ENCODE data around the gene CDYL.

Gene CDYL

GRCh38 chr6:4809999-4810918 lies 34.1 kb downstream of the CDYL start:
- Histone ChIP-seq H3K4me3 (no peak overlapping the region), H3K27me3 (no peaks in the 10 kb centered on the region), H3K9me3 (no peaks in the 10 kb centered on the region), H3K27ac (no peak overlapping the region), H3K36me3 (no peaks in the 10 kb centered on the region), H3K4me1 (peaks cover 0 to 53% (median 14%) of the 10 kb centered on the region in 4 donors)
- TF ChIP-seq, protein P1, sequence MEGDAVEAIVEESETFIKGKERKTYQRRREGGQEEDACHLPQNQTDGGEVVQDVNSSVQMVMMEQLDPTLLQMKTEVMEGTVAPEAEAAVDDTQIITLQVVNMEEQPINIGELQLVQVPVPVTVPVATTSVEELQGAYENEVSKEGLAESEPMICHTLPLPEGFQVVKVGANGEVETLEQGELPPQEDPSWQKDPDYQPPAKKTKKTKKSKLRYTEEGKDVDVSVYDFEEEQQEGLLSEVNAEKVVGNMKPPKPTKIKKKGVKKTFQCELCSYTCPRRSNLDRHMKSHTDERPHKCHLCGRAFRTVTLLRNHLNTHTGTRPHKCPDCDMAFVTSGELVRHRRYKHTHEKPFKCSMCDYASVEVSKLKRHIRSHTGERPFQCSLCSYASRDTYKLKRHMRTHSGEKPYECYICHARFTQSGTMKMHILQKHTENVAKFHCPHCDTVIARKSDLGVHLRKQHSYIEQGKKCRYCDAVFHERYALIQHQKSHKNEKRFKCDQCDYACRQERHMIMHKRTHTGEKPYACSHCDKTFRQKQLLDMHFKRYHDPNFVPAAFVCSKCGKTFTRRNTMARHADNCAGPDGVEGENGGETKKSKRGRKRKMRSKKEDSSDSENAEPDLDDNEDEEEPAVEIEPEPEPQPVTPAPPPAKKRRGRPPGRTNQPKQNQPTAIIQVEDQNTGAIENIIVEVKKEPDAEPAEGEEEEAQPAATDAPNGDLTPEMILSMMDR (IDR thresholded peaks at IDR 0.05), result no peak
- intact Hi-C loops (cut with DNase I; ENCODE audit: low total_unique reads), result no loop called here
- DNase-seq, result no peak

GRCh38 chr6:4812068-4812467 lies 35.9 kb downstream of the CDYL start:
- intact Hi-C loops (cut with DNase I; ENCODE audit: low total_unique reads), result no loop called here
- DNase-seq, result no peak
- H3K4me3 ChIP-seq, result no peak overlapping the region
- no peak overlapping the region for H3K27ac ChIP-seq
- H3K9me3 ChIP-seq, result no peaks in the 10 kb centered on the region
- no peaks in the 10 kb centered on the region for H3K36me3 ChIP-seq
- no peaks in the 10 kb centered on the region for H3K27me3 ChIP-seq
- H3K4me1 ChIP-seq, result peaks cover 0 to 42% (median 8%) of the 10 kb centered on the region in 4 donors
- TF ChIP-seq, protein P1 (IDR thresholded peaks at IDR 0.05), result no peak

GRCh38 chr6:4813055-4813454 lies 36.9 kb downstream of the CDYL start:
- no peak for DNase-seq
- H3K4me3 ChIP-seq, result no peak overlapping the region
- H3K27ac ChIP-seq, result no peak overlapping the region
- H3K27me3 ChIP-seq, result no peaks in the 10 kb centered on the region
- H3K36me3 ChIP-seq, result no peaks in the 10 kb centered on the region
- peaks cover 0 to 42% (median 8%) of the 10 kb centered on the region in 4 donors for H3K4me1 ChIP-seq
- H3K9me3 ChIP-seq, result no peaks in the 10 kb centered on the region
- intact Hi-C loops (cut with DNase I; ENCODE audit: low total_unique reads), result no loop called here
- TF ChIP-seq, protein P1 (IDR thresholded peaks at IDR 0.05), result no peak

- peaks cover 0 to 42% (median 8%) of the 10 kb centered on the region in 4 donors for H3K4me1 ChIP-seq
- TF ChIP-seq, protein P1 (IDR thresholded peaks at IDR 0.05), result no peak
- DNase-seq, result no peak
- H3K27ac ChIP-seq, result no peak overlapping the region
- H3K36me3 ChIP-seq, result no peaks in the 10 kb centered on the region
- H3K9me3 ChIP-seq, result no peaks in the 10 kb centered on the region
- H3K27me3 ChIP-seq, result no peaks in the 10 kb centered on the region
- H3K4me3 ChIP-seq, result no peak overlapping the region
- intact Hi-C loops (cut with DNase I; ENCODE audit: low total_unique reads), result no loop called here
Measured at GRCh38 chr6:4814212-4814611, 38.0 kb downstream of the CDYL start.

DNA sequence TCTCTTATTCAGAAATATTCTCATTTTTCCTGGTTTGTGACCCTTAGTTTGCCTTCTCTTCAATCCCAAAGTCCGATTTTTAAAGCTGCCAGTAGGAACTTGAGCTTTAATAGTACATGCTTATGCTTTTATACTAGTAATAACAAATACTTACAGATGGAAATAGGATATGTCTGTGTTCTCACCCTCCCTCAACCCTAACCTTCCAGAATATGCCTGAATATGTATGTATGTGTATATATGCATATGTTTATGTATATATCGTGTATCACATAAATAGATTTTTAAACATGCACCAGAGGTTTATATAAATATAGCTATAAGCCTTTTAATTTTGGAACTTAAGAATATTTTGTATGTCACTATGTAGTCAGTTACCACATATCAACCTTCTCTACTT lies 38.8 kb downstream of the CDYL start:
- no peak for DNase-seq
- H3K4me3 ChIP-seq, result no peak overlapping the region
- H3K36me3 ChIP-seq, result no peaks in the 10 kb centered on the region
- peaks cover 0 to 42% (median 9%) of the 10 kb centered on the region in 4 donors for H3K4me1 ChIP-seq
- no peaks in the 10 kb centered on the region for H3K9me3 ChIP-seq
- intact Hi-C loops (cut with DNase I; ENCODE audit: low total_unique reads), result no loop called here
- H3K27ac ChIP-seq, result no peak overlapping the region
- H3K27me3 ChIP-seq, result no peaks in the 10 kb centered on the region
- TF ChIP-seq, protein P1 (IDR thresholded peaks at IDR 0.05), result no peak
